GM19240 (cell line): ENCODE data around the gene GRK5.

Source experiments
- DNase-seq: peaks from one replicate; pipeline ENCODE4 v3.0.0; 2011; ENCODE audit warnings: low spot score; ENCODE audit not compliant: insufficient read length

GRK5 gene

GRCh38 chr10:119498889-119499676 lies 291.7 kb downstream of the GRK5 start:
- no peak for DNase-seq

- no peak for DNase-seq
Observed at GRCh38 chr10:119499677-119500002, 292.3 kb downstream of the GRK5 start.

- DNase-seq = no peak
Observed at GRCh38 chr10:119500123-119500795, 292.9 kb downstream of the GRK5 start.

GRCh38 chr10:119500821-119501220 lies 293.4 kb downstream of the GRK5 start:
- no peak for DNase-seq

GRCh38 chr10:119501690-119502089 lies 294.3 kb downstream of the GRK5 start:
- no peak for DNase-seq

GRCh38 chr10:119502209-119502608 lies 294.8 kb downstream of the GRK5 start:
- no peak for DNase-seq

- no peak for DNase-seq
Observed at GRCh38 chr10:119502618-119503155, 295.3 kb downstream of the GRK5 start.

GRCh38 chr10:119503821-119504220 lies 296.4 kb downstream of the GRK5 start:
- no peak for DNase-seq

GRCh38 chr10:119504651-119505050 lies 297.3 kb downstream of the GRK5 start:
- DNase-seq = no peak

GRCh38 chr10:119505131-119505551 lies 297.8 kb downstream of the GRK5 start:
- no peak for DNase-seq
